Large intestine (tissue), 3 donors: Measurements from ENCODE around the gene LRRC9. TPM values are rescaled to one million over a fixed set of nuclear protein-coding genes. Genes with fewer than 3 reads are reported as not detected.
"Not testable (repeated sequence)": the region's sequence is repeated elsewhere in the genome, so short reads cannot be mapped to it uniquely, and the experiment has no call there.

ENCODE experiments used
- DNase-seq, 2 donors: peaks; one replicate each; pipeline versions ENCODE4 v3.0.0 to v3.0.0-alpha.2; 2013
- H3K27ac ChIP-seq: one replicate; pipeline ENCODE4 v1.5.1; 2013; ENCODE audit warnings: low read length
- H3K27me3 ChIP-seq: 2 replicates; pipeline ENCODE4 v1.6.1; 2013; ENCODE audit warnings: low read length; ENCODE audit not compliant: control insufficient read depth, insufficient read depth
- H3K36me3 ChIP-seq: 2 replicates; pipeline ENCODE4 v1.6.1; 2013; ENCODE audit warnings: low read length; ENCODE audit not compliant: control insufficient read depth, insufficient read depth
- H3K4me1 ChIP-seq: one replicate; pipeline ENCODE4 v1.6.1; 2013; ENCODE audit warnings: low read length; ENCODE audit not compliant: control insufficient read depth, insufficient read depth
- H3K4me3 ChIP-seq: one replicate; pipeline ENCODE4 v1.5.1; 2013; ENCODE audit warnings: low read length
- H3K9me3 ChIP-seq: one replicate; pipeline ENCODE4 v1.6.1; 2013; ENCODE audit warnings: mild to moderate bottlenecking, low read depth, low read length, moderate library complexity; ENCODE audit not compliant: control insufficient read depth
- WGBS: methylation state at CpG from one replicate; pipeline ENCODE4 v1.1.5; 2013; ENCODE audit warnings: low lambda C conversion rate; ENCODE audit not compliant: insufficient coverage; 5-methylcytosine and 5-hydroxymethylcytosine counted together
- polyA plus RNA-seq: library from polyadenylated mRNA; unstranded; fragments of 120-200 nt; gene quantifications from one replicate; pipeline ENCODE4 v1.2.1, GENCODE V29; 2013

LRRC9 gene
- polyA plus RNA-seq, 1 donor: 0.13 TPM

DNA sequence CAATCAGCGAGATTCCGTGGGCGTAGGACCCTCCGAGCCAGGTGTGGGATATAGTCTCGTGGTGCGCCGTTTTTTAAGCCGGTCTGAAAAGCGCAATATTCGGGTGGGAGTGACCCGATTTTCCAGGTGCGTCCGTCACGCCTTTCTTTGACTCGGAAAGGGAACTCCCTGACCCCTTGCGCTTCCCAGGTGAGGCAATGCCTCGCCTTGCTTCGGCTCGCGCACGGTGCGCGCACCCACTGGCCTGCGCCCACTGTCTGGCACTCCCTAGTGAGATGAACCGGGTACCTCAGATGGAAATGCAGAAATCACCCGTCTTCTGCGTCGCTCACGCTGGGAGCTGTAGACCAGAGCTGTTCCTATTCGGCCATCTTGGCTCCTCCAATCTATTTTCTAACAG is 32.2 kb downstream of the LRRC9 start:
- H3K27me3 ChIP-seq, H3K36me3 ChIP-seq, H3K27ac ChIP-seq, H3K4me1 ChIP-seq, H3K4me3 ChIP-seq, H3K9me3 ChIP-seq, DNase-seq: not testable (repeated sequence)
- 100% methylated on average over 1 of the region's 30 CpGs for WGBS

DNA sequence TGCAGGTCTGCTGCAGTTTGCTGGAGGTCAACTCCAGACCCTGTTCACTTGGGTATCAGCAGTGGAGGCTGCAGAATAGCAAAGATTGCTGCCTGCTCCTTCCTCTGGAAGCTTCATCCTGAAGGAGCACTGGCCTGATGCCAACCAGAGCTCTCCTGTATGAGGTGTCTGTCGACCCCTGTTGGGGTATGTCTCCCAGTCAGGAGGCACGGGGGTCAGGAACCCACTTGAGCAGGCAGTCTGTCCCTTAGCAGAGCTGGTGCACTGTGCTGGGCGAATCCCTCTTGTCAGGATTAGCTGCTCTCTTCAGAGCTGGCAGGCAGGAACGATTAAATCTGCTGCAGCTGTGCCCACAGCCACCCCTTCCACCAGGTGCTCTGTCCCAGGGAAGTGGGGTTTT is 37.9 kb downstream of the LRRC9 start:
- not testable (repeated sequence) for H3K9me3 ChIP-seq

DNA sequence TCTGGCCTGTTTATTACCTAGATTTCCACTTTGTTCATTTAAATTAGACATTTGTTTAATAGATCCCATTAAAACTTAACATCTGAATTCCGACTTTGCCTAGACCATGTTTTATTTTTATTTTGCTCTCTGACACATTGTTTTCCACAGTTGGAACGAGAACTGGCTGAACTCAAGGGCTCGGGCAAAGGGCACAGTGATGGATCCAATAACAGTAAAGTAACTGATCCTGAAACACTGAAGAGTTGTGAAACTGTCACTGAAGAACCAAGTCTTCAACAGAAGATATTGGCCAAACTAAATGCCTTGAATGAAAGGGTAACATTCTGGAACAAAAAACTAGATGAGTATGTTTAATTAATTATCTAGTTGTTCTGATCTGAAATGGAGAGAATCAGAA is 39.7 kb downstream of the LRRC9 start:
- 88% methylated on average over 1 of the region's 3 CpGs for WGBS
- no peaks in the 10 kb centered on the region for H3K9me3 ChIP-seq

More for the DNA sequence above, 37.9 kb downstream of the LRRC9 start:
- not testable (repeated sequence) for H3K4me1 ChIP-seq, DNase-seq, H3K4me3 ChIP-seq, H3K27me3 ChIP-seq, H3K36me3 ChIP-seq, H3K27ac ChIP-seq
- no CpG with 5 or more reads among the region's 4 CpGs for WGBS

DNA sequence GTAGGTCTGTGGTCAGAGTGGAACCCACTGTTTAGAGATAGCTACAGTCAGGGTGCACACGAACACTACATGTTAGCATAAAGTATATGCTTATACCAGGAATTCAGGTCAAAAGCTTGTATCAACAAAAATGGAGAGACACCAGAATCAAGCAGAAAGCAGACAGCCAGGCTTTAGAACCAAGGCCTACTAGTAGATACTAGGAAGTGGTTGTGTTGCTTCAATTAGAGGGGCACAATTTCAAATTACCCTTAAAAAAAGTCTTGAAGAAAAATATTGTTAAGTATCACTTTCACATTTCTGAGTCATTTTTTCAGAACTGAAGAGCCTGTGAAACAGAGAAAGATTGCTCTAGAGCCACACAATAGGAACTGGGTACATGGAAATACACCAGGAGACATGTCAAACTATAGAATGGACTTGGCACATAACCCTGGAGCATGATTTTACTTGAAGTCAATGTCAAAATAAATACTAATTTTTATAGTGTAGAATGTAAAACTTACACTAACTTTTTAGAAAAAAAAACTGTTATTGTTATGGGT is 41.6 kb downstream of the LRRC9 start:
- no peak overlapping the region for H3K4me3 ChIP-seq
- no CpG with 5 or more reads among the region's 1 CpG for WGBS
- no peak overlapping the region for H3K27ac ChIP-seq
- H3K9me3 ChIP-seq: no peaks in the 10 kb centered on the region
- no peaks in the 10 kb centered on the region for H3K27me3 ChIP-seq
- no peaks in the 10 kb centered on the region for H3K36me3 ChIP-seq
- no peak for DNase-seq
- H3K4me1 ChIP-seq: peaks cover 3% of the 10 kb centered on the region

More for the DNA sequence above, 39.7 kb downstream of the LRRC9 start:
- Histone ChIP-seq H3K27ac (no peak overlapping the region), H3K36me3 (no peaks in the 10 kb centered on the region), H3K4me3 (no peak overlapping the region), H3K4me1 (peaks cover 3% of the 10 kb centered on the region), H3K27me3 (no peaks in the 10 kb centered on the region)
- DNase-seq: no peak

DNA sequence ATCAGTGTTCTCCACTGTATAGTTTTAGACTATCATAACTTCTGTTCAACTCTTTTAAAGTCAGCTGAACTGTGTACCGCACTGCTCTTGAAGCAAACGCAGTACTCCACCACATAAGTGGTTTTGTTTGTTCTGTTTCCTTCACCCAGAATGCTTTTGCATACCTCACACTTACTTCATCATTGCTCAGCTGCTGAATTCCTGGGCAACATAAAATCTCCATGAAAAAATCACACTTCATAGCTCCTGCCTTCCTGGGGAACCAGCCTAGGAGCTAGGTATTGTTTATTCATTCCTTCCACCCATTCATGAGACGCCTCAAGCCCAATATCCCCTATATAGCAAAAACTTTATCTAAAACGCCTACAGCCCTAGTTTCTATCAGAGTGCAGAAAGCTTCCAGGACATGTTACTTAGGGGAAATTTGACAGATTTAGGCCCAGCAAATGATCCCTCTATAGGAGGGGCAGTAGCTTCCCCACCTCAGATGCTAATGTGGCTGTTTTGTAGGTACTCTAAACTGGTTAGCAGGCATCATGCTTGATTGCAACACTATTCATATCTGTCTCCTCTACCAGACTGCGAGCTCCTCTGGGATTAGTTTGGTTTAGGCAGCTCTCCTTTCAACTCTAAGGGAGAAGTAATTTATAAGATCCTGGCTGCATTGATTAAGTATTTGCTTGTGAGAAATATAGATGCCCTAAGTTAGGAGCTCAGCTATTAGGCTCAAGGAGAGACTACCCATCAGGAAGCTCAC is 44.5 kb downstream of the LRRC9 start:
- WGBS: no CpG with 5 or more reads among the region's 5 CpGs

DNA sequence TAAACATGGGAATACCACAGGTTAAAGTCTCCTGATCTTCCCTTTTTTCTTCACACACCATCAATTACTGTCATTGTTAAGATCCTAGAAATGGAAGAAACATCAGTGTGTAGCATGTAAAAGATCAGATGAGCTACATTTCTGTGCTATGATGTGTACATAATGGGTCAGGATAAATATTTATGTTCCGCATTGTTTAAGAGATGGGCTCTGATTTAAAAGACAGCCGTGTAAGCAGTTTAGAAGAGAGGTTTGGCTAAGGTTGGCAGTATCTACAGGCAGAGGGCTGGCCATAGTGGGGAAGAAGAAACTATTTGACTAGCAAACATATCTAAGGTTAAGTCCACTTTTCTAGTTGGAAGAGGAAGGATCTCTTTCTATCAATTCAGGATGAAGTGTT is 49.4 kb downstream of the LRRC9 start:
- H3K4me3 ChIP-seq: no peak overlapping the region
- peaks cover 2% of the 10 kb centered on the region for H3K4me1 ChIP-seq
- no peaks in the 10 kb centered on the region for H3K36me3 ChIP-seq
- no peak for DNase-seq
- no peak overlapping the region for H3K27ac ChIP-seq
- H3K9me3 ChIP-seq: no peaks in the 10 kb centered on the region
- H3K27me3 ChIP-seq: no peaks in the 10 kb centered on the region
- no CpG with 5 or more reads among the region's 2 CpGs for WGBS

More for the DNA sequence above, 44.5 kb downstream of the LRRC9 start:
- no peak overlapping the region for H3K27ac ChIP-seq
- peak overlapping the region; percentile 53 for H3K4me3 ChIP-seq
- peaks cover 3% of the 10 kb centered on the region for H3K4me1 ChIP-seq
- peak in 1 of 2 donors; percentile 3 for DNase-seq
- no peaks in the 10 kb centered on the region for H3K9me3 ChIP-seq
- H3K27me3 ChIP-seq: no peaks in the 10 kb centered on the region
- no peaks in the 10 kb centered on the region for H3K36me3 ChIP-seq

DNA sequence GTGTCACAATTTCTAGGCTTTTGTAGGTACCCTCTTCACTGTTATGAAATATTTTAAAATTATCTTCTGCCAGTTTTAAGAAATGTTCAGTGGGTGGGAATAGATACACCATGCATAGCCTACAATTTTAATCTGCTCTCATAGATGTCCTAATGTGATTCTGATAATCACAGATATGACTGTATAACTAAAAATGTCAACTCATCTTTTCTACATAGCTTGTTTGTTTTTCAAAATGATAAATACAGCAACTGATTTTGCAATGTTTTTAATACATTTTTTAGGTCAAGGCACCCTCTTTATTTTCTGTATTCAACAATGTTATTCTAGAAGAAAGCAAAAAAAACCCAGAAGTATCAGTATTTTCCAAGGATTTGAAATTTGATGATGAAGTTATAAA is 61.6 kb downstream of the LRRC9 start:
- Histone ChIP-seq H3K27me3 (no peaks in the 10 kb centered on the region), H3K36me3 (no peaks in the 10 kb centered on the region), H3K27ac (no peak overlapping the region), H3K4me1 (no peaks in the 10 kb centered on the region), H3K4me3 (no peak overlapping the region), H3K9me3 (no peaks in the 10 kb centered on the region)
- no peak for DNase-seq

DNA sequence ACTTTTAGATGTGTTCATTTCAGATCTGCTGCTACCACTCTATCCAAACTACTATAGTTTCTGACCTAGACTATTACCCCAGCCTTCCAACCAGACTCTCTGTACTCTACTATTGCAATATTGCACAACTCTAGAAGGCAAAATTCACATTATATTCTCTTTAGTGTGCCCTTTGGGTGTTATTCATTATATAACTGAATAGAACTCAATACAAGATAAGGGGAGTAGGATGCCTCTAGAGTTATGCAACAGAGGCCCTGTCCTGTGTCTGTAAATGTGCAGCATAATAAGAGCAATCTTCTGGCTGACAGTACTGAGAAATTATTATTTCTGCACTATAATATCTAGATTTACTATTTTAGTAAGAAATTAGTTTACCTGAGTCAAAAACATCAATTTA is 63.1 kb downstream of the LRRC9 start:
- Histone ChIP-seq H3K4me1 (no peaks in the 10 kb centered on the region), H3K4me3 (no peak overlapping the region), H3K27ac (no peak overlapping the region), H3K36me3 (no peaks in the 10 kb centered on the region), H3K9me3 (no peaks in the 10 kb centered on the region), H3K27me3 (no peaks in the 10 kb centered on the region)
- peak; percentile 19 to 52 for DNase-seq

DNA sequence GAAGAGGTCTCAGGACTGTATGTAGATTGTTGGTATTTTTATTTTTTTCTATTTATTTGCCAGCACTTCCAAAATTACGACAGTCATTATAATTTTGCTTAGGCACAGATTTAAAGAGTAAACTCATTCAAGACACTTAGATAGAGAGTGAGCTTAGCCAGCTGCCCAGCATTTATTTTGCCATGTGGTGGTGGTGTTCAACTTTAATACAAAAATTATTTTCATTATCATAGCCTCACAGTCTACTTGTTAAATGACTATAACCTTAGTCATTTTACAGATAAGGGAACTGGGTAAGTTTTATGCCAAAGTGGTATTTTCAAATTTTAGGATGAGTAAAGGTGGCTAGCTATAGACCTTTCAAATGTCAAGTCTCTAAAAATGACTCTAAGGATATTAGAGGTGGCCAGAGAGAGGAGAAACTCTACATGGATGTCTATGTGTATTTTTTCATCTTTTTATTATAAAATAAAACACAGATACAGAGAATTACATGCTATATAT is 66.7 kb downstream of the LRRC9 start:
- no peaks in the 10 kb centered on the region for H3K9me3 ChIP-seq
- WGBS: no CpG with 5 or more reads among the region's 1 CpG
- no peaks in the 10 kb centered on the region for H3K36me3 ChIP-seq
- H3K27ac ChIP-seq: no peak overlapping the region
- no peaks in the 10 kb centered on the region for H3K27me3 ChIP-seq
- H3K4me1 ChIP-seq: no peaks in the 10 kb centered on the region
- H3K4me3 ChIP-seq: no peak overlapping the region
- no peak for DNase-seq

DNA sequence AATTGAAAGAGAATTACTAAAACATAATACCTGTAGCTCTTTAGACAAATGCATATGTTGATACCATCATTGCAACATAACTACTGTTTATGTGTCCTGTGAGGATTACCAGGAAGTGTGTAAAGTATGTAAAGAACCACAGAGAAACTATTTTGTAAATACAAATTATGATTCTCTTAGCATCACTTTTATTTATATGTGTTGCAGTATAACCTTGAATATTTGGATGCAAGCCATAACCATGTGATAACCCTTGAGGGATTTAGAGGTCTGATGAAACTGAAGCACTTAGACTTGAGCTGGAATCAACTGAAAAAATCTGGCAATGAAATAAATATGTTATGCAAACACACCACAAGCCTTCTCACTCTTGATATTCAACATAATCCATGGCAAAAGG is 77.5 kb downstream of the LRRC9 start:
- Histone ChIP-seq H3K27me3 (no peaks in the 10 kb centered on the region), H3K4me3 (no peak overlapping the region), H3K9me3 (no peaks in the 10 kb centered on the region), H3K4me1 (no peaks in the 10 kb centered on the region), H3K27ac (no peak overlapping the region), H3K36me3 (no peaks in the 10 kb centered on the region)
- no peak for DNase-seq

DNA sequence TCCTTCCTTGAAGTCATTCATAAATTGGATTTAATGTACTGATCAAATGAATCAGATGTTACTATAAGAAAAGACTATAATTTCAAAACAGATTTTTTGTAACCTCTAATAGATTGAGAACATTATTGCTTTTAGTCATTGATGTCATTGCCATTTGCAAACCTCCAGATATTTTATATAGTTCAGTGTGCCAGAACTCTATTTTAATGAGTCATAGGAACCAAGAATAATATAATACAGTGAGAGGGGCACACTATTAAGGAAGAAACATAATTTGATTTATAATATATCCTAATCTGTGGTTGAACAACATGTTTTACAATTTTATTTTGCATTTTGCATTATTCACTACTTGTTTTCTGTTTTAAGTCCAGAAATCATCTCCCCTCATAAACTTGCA is 78.0 kb downstream of the LRRC9 start:
- DNase-seq: no peak
- Histone ChIP-seq H3K27me3 (no peaks in the 10 kb centered on the region), H3K4me1 (peaks cover 2% of the 10 kb centered on the region), H3K27ac (no peak overlapping the region), H3K4me3 (no peak overlapping the region), H3K9me3 (no peaks in the 10 kb centered on the region), H3K36me3 (no peaks in the 10 kb centered on the region)
